ENCODE measurements around the gene ANAPC4. TPM values are rescaled to one million over a fixed set of nuclear protein-coding genes. Genes with fewer than 3 reads are reported as not detected.

The ANAPC4 gene
- total and polyA plus RNA-seq, 2 of the 13 experiments (the other 11 are each of a cell fraction or from before 2014, with no cell fraction given), result 14.5 to 30.2 TPM

DNA sequence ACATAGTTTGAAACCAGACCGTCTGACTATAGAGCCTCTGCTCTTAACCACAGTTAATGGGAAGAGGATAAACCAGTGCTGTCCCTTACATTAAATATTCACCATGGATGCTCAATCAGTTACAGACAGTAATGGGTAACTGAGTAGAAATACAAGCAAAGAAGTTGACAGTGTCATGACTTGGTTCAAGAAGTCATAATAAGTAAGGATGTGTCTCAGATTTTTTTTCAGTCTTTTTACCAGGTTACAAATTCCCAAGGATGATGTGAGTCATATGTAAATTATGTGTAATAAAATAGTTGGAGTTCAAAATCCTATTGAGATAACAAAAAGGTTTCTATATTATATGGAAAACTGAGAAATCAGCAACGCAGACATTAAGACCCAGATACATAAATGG, 33.4 kb upstream of the ANAPC4 start:
- no TSS peak for BruUV-seq (replicated peaks)
- Histone ChIP-seq H3K4me2 (ENCODE audit: low read depth, low read length) (no peak overlapping the region), H3K9ac (ENCODE audit: insufficient read depth, low read depth, low read length) (no peak overlapping the region), H3K4me1 (ENCODE audit: insufficient read depth, low read length) (no peaks in the 10 kb centered on the region), H4K20me1 (ENCODE audit: insufficient read depth, low read length) (no peaks in the 10 kb centered on the region), H3K27me3 (ENCODE audit: control insufficient read depth in 1 of 2, insufficient read depth in 2 of 2, low read length in 2 of 2) (no peaks in the 10 kb centered on the region), H3K27ac (ENCODE audit: extremely low read length, insufficient read depth, low read length) (no peak overlapping the region), H3K4me3 (replicated peaks in 1 of 3; ENCODE audit: insufficient read depth in 1 of 3, low read depth in 2 of 3, low read length in 3 of 3) (no peak overlapping the region), H2AFZ (ENCODE audit: low read length) (no peak overlapping the region), H3K36me3 (replicated peaks in 1 of 2; ENCODE audit: control insufficient read depth in 1 of 2, insufficient read depth in 2 of 2, low read length in 2 of 2) (peaks cover 0 to 13% of the 10 kb centered on the region in 2 experiments; a peak in 3 of 5 replicates), H3K79me2 (ENCODE audit: insufficient read depth, low read length) (no peaks in the 10 kb centered on the region), H3K9me3 (ENCODE audit: low read length) (no peaks in the 10 kb centered on the region)
- ChIA-PET POLR2A (no interaction called here), CTCF (ENCODE audit: low intra/inter-chr PET ratio, low total read pairs) (no interaction called here)
- WGBS (ENCODE audit: low lambda C conversion rate), result 93% methylated on average over 2 of the region's 2 CpGs
- FAIRE-seq (no peak), DNase-seq (ENCODE audit: low spot score) (no peak), ATAC-seq (no peak)
- TF ChIP-seq ZNF780A (CRISPR knock-in tag; IDR thresholded peaks at IDR 0.05), result no peak
- TF ChIP-seq ZNF790 (CRISPR knock-in tag; IDR thresholded peaks at IDR 0.05; ENCODE audit: borderline replicate concordance), result no peak
- no peak for TF ChIP-seq ZNF883 (CRISPR knock-in tag; IDR thresholded peaks at IDR 0.05; ENCODE audit: not compliant biosample characterization)
- no peak for TF ChIP-seq ZNF546 (CRISPR knock-in tag; conservative IDR thresholded peaks at IDR 0.05)
- no peak for TF ChIP-seq FOXP1 (IDR thresholded peaks at IDR 0.05)
- no peak for TF ChIP-seq FOXP1 (CRISPR knock-in tag; IDR thresholded peaks at IDR 0.05)
- no peak for TF ChIP-seq IKZF4 (CRISPR knock-in tag; IDR thresholded peaks at IDR 0.05; ENCODE audit: borderline replicate concordance, low read depth, not compliant biosample characterization)
- TF ChIP-seq MBNL3 (CRISPR knock-in tag; conservative IDR thresholded peaks at IDR 0.05), result no peak
- no peak for TF ChIP-seq STAG1 (CRISPR knock-in tag; IDR thresholded peaks at IDR 0.05)
- no peak for TF ChIP-seq ZNF282 (IDR thresholded peaks at IDR 0.05; ENCODE audit: partially characterized antibody)
- no peak for TF ChIP-seq ZBTB21 (CRISPR knock-in tag; IDR thresholded peaks at IDR 0.05)
- TF ChIP-seq ZNF451 (CRISPR knock-in tag; IDR thresholded peaks at IDR 0.05), result no peak
- TF ChIP-seq RCOR2 (CRISPR knock-in tag; IDR thresholded peaks at IDR 0.05), result no peak
- TF ChIP-seq SOX6 (IDR thresholded peaks at IDR 0.05), result no peak
- no peak for TF ChIP-seq SOX6 (CRISPR knock-in tag; IDR thresholded peaks at IDR 0.05)
- in situ Hi-C loops (cut with HindIII; ENCODE audit: extremely low pct_ligation_motif_present, low pct_unique_long_range_greater_than_20kb) (no loop called here), intact Hi-C loops (cut with micrococcal nuclease; ENCODE audit: unreplicated experiment) (no loop called here)
